Measurements from ENCODE around the gene TTBK2.

DNA sequence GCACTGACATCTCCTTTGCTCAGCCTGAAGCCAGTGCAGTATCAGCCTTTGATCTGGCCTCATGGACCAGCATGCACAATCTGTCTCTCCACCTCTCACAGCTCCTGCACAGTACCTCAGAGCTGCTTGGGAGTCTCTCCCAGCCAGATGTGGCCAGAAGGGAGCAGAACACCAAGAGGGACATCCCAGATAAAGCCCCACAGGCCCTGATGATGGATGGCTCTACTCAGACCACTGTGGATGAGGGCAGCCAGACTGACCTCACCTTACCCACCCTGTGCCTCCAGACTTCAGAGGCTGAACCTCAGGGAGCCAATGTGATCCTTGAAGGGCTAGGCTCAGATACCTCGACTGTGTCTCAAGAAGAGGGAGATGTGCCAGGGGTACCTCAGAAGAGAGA, 228.0 kb downstream of the TTBK2 start:
- TF ChIP-seq ZNF280D (tag by site-specific recombination; IDR thresholded peaks at IDR 0.05) = no peak
- TF ChIP-seq YY1 (tag by site-specific recombination; IDR thresholded peaks at IDR 0.05) = no peak
- no peak for TF ChIP-seq ZSCAN16 (tag by site-specific recombination; IDR thresholded peaks at IDR 0.05)
- no peak for TF ChIP-seq ZNF707 (tag by site-specific recombination; IDR thresholded peaks at IDR 0.05)
- TF ChIP-seq ZNF24 (tag by site-specific recombination; IDR thresholded peaks at IDR 0.05) = no peak
- TF ChIP-seq, protein P1, sequence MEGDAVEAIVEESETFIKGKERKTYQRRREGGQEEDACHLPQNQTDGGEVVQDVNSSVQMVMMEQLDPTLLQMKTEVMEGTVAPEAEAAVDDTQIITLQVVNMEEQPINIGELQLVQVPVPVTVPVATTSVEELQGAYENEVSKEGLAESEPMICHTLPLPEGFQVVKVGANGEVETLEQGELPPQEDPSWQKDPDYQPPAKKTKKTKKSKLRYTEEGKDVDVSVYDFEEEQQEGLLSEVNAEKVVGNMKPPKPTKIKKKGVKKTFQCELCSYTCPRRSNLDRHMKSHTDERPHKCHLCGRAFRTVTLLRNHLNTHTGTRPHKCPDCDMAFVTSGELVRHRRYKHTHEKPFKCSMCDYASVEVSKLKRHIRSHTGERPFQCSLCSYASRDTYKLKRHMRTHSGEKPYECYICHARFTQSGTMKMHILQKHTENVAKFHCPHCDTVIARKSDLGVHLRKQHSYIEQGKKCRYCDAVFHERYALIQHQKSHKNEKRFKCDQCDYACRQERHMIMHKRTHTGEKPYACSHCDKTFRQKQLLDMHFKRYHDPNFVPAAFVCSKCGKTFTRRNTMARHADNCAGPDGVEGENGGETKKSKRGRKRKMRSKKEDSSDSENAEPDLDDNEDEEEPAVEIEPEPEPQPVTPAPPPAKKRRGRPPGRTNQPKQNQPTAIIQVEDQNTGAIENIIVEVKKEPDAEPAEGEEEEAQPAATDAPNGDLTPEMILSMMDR (tag by site-specific recombination; IDR thresholded peaks at IDR 0.05) = no peak
- TF ChIP-seq ZNF274 (IDR thresholded peaks at IDR 0.05; ENCODE audit: low read length) = no peak
- no peak for TF ChIP-seq ZNF274 (tag by site-specific recombination; IDR thresholded peaks at IDR 0.05; ENCODE audit: borderline replicate concordance)
- no peak for TF ChIP-seq ZNF610 (tag by site-specific recombination; IDR thresholded peaks at IDR 0.05; ENCODE audit: borderline replicate concordance)
- TF ChIP-seq BCL11B (tag by site-specific recombination; IDR thresholded peaks at IDR 0.05; ENCODE audit: low read depth) = no peak
- no peak for TF ChIP-seq REST (tag by site-specific recombination; IDR thresholded peaks at IDR 0.05)

Data from HEK293 (cell line).